ENCODE data around the gene SHROOM3. TPM values are rescaled to one million over a fixed set of nuclear protein-coding genes. Genes with fewer than 3 reads are reported as not detected.

SHROOM3 gene
- total and polyA plus RNA-seq, 7 donors = 5.1 to 71.0 (median 28.2) TPM

DNA sequence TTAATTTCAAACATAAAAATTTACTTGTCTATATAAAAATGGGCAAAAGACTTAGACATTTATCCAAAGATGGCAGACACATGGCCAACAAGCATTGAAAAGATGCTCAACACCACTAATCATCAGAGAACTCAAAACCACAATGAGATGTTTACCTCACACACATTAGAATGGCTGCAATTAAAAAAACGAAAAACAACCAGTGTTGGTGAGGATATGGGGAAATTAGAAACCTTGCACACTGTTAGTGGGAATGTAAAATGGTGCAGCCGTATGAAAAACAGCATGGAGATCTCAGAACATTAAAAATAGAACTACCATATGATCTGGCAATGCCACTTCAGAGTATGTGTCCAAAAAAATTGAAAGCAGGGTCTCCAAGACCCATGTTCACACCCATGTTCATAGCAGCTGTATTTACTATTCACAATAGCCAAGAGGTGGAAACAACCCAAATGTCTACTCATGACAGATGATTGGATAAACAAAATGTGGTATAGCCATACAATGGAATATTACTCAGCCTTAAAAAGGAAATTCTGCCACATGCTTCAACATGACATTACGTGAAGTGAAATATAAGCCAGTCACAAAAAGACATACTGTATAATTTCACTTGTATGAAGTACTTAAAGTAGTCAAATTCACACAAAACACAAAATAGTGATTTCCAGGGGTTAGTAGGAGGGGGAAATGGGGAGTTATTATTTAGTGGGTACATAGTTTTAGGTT, 316.7 kb downstream of the SHROOM3 start:
- intact Hi-C loops (cut with DNase I) = loop anchor here (5.0 kb wide), 1 partner anchor 314 kb away; the partner anchor contains the start of gene SHROOM3
- peaks cover 0 to 33% (median 21%) of the 10 kb centered on the region in 4 donors for H3K4me1 ChIP-seq
- peaks cover 0 to 17% (median 8%) of the 10 kb centered on the region in 4 donors for H3K36me3 ChIP-seq
- no peak overlapping the region for H3K27ac ChIP-seq
- H3K9me3 ChIP-seq = no peaks in the 10 kb centered on the region
- DNase-seq = no peak
- TF ChIP-seq EP300 (IDR thresholded peaks at IDR 0.05) (no peak), POLR2A (IDR thresholded peaks at IDR 0.05) (no peak), POLR2AphosphoS5 (IDR thresholded peaks at IDR 0.05) (no peak)
- TF ChIP-seq, protein P1, sequence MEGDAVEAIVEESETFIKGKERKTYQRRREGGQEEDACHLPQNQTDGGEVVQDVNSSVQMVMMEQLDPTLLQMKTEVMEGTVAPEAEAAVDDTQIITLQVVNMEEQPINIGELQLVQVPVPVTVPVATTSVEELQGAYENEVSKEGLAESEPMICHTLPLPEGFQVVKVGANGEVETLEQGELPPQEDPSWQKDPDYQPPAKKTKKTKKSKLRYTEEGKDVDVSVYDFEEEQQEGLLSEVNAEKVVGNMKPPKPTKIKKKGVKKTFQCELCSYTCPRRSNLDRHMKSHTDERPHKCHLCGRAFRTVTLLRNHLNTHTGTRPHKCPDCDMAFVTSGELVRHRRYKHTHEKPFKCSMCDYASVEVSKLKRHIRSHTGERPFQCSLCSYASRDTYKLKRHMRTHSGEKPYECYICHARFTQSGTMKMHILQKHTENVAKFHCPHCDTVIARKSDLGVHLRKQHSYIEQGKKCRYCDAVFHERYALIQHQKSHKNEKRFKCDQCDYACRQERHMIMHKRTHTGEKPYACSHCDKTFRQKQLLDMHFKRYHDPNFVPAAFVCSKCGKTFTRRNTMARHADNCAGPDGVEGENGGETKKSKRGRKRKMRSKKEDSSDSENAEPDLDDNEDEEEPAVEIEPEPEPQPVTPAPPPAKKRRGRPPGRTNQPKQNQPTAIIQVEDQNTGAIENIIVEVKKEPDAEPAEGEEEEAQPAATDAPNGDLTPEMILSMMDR (IDR thresholded peaks at IDR 0.05) = no peak
- 93 to 94% methylated on average over 3 of the region's 3 CpGs for WGBS, 2 donors
- H3K27me3 ChIP-seq = no peaks in the 10 kb centered on the region
- H3K4me3 ChIP-seq = no peak overlapping the region

DNA sequence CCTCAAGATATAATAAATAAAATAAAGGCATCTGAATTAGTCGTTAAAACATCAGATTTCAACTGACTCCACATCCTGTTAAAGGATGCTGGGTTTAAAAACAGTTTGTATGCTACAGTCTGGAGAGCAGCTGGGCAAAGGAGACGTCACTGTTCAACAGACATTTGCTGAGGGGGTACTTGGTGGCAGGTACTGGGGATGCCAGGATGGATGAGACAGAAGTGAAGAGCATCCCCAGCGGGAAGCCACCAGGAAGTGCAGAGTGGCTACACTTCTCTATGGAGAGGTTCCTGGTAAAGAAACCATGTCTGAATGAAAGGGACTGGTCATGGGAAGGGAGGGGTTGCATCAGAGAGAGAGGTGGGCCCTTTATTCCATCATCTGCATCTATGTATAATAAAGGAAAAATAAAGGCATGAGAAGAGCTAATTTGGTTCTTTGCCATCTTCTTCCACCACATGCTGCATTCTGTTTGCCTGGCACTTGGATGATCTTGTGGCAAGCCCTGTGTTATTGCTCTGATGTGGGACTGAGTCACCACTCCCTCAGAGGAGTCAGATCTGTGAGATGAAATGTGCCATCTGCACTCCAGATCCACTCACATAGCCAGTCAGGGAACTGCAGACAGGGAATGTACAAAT, 318.0 kb downstream of the SHROOM3 start:
- peaks cover 0 to 27% (median 17%) of the 10 kb centered on the region in 4 donors for H3K4me1 ChIP-seq
- 44 to 68% methylated on average over 3 of the region's 3 CpGs for WGBS, 2 donors
- no peaks in the 10 kb centered on the region for H3K9me3 ChIP-seq
- intact Hi-C loops (cut with DNase I) = loop anchor here (5.0 kb wide), 1 partner anchor 316 kb away; the partner anchor contains the start of gene SHROOM3
- no peak overlapping the region for H3K4me3 ChIP-seq
- H3K27me3 ChIP-seq = no peaks in the 10 kb centered on the region
- TF ChIP-seq POLR2AphosphoS5 (IDR thresholded peaks at IDR 0.05) (peak in 1 of 4 donors; percentile 22), EP300 (IDR thresholded peaks at IDR 0.05) (no peak)
- peaks cover 0 to 17% (median 8%) of the 10 kb centered on the region in 4 donors for H3K36me3 ChIP-seq
- H3K27ac ChIP-seq = peak overlapping the region in 2 of 4 donors; percentile 55 to 57
- DNase-seq = no peak

DNA sequence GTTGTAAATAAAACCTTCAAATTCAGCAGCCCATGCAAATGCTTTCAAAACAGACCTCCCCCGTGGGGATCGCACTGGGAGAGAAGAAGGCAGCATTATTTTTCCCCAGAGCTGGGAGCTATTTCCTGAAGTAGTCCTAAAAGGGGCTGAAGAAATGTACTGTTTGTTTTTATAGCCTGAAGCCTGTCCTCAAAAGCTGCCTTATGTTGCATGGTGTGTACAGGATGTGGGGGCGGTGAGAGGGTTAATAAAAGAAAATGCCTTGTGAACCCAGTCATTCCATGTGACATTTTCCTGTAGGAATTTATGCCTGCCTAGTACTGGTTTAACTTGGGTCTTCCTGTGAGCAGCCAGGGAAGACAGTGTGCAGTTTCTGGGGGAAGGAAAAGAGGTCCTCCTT, 318.8 kb downstream of the SHROOM3 start:
- 48 to 81% methylated on average over 3 of the region's 3 CpGs for WGBS, 2 donors
- intact Hi-C loops (cut with DNase I) = loop anchor here (5.0 kb wide), 1 partner anchor 317 kb away; the partner anchor contains the start of gene SHROOM3

DNA sequence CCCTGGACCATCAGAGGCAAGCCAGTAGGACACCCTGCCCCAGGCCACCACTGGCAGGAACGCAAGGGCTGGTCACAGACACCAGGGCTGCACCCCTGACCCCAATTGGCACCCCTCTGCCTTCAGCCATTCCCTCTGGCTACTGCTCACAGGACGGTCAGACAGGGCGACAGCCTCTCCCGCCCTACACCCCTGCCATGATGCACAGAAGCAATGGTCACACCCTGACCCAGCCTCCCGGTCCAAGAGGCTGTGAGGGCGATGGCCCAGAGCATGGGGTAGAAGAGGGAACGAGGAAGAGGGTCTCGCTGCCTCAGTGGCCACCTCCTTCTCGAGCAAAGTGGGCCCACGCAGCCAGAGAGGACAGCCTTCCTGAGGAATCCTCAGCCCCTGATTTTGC, 319.4 kb downstream of the SHROOM3 start:
- no peak for TF ChIP-seq EP300 (IDR thresholded peaks at IDR 0.05)
- no peak for TF ChIP-seq POLR2AphosphoS5 (IDR thresholded peaks at IDR 0.05)
- TF ChIP-seq, protein P1 (IDR thresholded peaks at IDR 0.05) = no peak
- TF ChIP-seq POLR2A (IDR thresholded peaks at IDR 0.05) = no peak
- H3K4me1 ChIP-seq = peaks cover 0 to 19% (median 17%) of the 10 kb centered on the region in 4 donors
- intact Hi-C loops (cut with DNase I) = loop anchor here (5.0 kb wide), 1 partner anchor 317 kb away; the partner anchor contains the start of gene SHROOM3
- H3K36me3 ChIP-seq = peaks cover 0 to 17% (median 8%) of the 10 kb centered on the region in 4 donors
- H3K27me3 ChIP-seq = no peaks in the 10 kb centered on the region
- no peak for DNase-seq
- H3K4me3 ChIP-seq = no peak overlapping the region
- 90 to 96% methylated on average over 10 of the region's 10 CpGs for WGBS, 2 donors
- H3K9me3 ChIP-seq = no peaks in the 10 kb centered on the region
- H3K27ac ChIP-seq = peak overlapping the region in 2 of 4 donors; percentile 55 to 57

More for the DNA sequence above, 318.8 kb downstream of the SHROOM3 start:
- H3K36me3 ChIP-seq = peaks cover 0 to 17% (median 8%) of the 10 kb centered on the region in 4 donors
- H3K9me3 ChIP-seq = no peaks in the 10 kb centered on the region
- no peak for DNase-seq
- peaks cover 0 to 22% (median 17%) of the 10 kb centered on the region in 4 donors for H3K4me1 ChIP-seq
- H3K4me3 ChIP-seq = no peak overlapping the region
- H3K27me3 ChIP-seq = no peaks in the 10 kb centered on the region
- peak overlapping the region in 2 of 4 donors; percentile 55 to 57 for H3K27ac ChIP-seq
- TF ChIP-seq POLR2A (IDR thresholded peaks at IDR 0.05) (no peak), EP300 (IDR thresholded peaks at IDR 0.05) (no peak), POLR2AphosphoS5 (IDR thresholded peaks at IDR 0.05) (no peak)
- TF ChIP-seq, protein P1 (IDR thresholded peaks at IDR 0.05) = no peak

DNA sequence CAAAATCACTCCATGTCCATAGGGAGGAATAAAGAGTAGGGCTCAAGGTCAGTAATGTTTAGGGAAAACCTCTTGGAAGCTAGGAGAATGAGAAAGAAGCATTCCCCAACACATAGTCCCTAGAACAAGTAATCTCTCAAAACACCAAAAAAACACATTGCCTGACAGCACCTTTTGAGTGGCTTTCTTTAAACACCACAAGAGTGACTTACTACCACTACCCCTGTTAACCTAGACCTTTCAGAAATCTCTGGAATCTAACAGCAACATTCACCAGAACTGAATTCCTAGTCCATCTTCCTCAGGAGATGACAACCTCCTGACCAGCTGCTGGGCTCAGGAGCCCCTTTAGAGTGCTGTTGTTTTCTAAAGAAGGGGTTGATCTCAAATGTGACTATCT, 320.7 kb downstream of the SHROOM3 start:
- Histone ChIP-seq H3K9me3 (no peaks in the 10 kb centered on the region), H3K36me3 (peaks cover 0 to 17% (median 8%) of the 10 kb centered on the region in 4 donors), H3K4me1 (peaks cover 0 to 19% (median 17%) of the 10 kb centered on the region in 4 donors), H3K4me3 (no peak overlapping the region), H3K27ac (no peak overlapping the region), H3K27me3 (no peaks in the 10 kb centered on the region)
- intact Hi-C loops (cut with DNase I) = no loop called here
- TF ChIP-seq POLR2AphosphoS5 (IDR thresholded peaks at IDR 0.05) (no peak), POLR2A (IDR thresholded peaks at IDR 0.05) (no peak)
- no peak for DNase-seq
